Measurements from ENCODE around the gene TXNRD1. TPM values are rescaled to one million over a fixed set of nuclear protein-coding genes. Genes with fewer than 3 reads are reported as not detected.
"Not testable (repeated sequence)": the region's sequence is repeated elsewhere in the genome, so short reads cannot be mapped to it uniquely, and the experiment has no call there.

The TXNRD1 gene
- total and polyA plus RNA-seq, 12 donors = 53.9 to 487 (median 290) TPM

GRCh38 chr12:104387190-104387589 is 171.6 kb downstream of the TXNRD1 start:
- H3K36me3 ChIP-seq (replicated peaks in 1 of 2) = no peaks in the 10 kb centered on the region
- H3K9me3 ChIP-seq (replicated peaks in 1 of 3) = no peaks in the 10 kb centered on the region
- WGBS, 4 donors = 49 to 79% (median 67%) methylated on average over 5 to 7 of the region's 7 CpGs
- no peaks in the 10 kb centered on the region for H3K27me3 ChIP-seq
- H3K27ac ChIP-seq = no peak overlapping the region
- no peak overlapping the region for H3K4me3 ChIP-seq
- TF ChIP-seq CTCF (IDR thresholded peaks at IDR 0.05) = no peak
- TF ChIP-seq POLR2A (IDR thresholded peaks at IDR 0.05) = no peak
- peak in 1 of 7 donors; percentile 50 for DNase-seq
- H3K4me1 ChIP-seq (replicated peaks in 1 of 2) = no peaks in the 10 kb centered on the region
- intact Hi-C loops (cut with DNase I) = no loop called here

GRCh38 chr12:104394086-104394485 is 178.5 kb downstream of the TXNRD1 start:
- H3K27me3 ChIP-seq; H3K36me3 ChIP-seq (replicated peaks in 1 of 2); H3K9me3 ChIP-seq (replicated peaks in 1 of 3); intact Hi-C loops (cut with DNase I); H3K27ac ChIP-seq; H3K4me3 ChIP-seq; H3K4me1 ChIP-seq (replicated peaks in 1 of 2): not testable (repeated sequence)
- 81 to 96% (median 95%) methylated on average over 9 to 11 of the region's 11 CpGs; no CpG with 5 or more reads in 1 of the 4 donors for WGBS, 4 donors
- DNase-seq = peak in 1 of 7 donors; percentile 1

Other genes with a start within 250 kb of the TXNRD1 start
- gene TDG, start 249.9 kb upstream of the TXNRD1 start, total RNA-seq = 10 to 100 TPM in 7 of 9 donors, 1 to 10 TPM in 2; 3.1 to 56.2 (median 21.2) TPM
- 10 to 100 TPM; 19.5 to 24.5 (median 21.9) TPM for gene TDG, start 249.9 kb upstream of the TXNRD1 start, polyA plus RNA-seq
- gene GLT8D2, start 165.6 kb upstream of the TXNRD1 start, total RNA-seq = 10 to 100 TPM in 6 of 9 donors, 1 to 10 TPM in 3; 6.3 to 21.2 (median 13.9) TPM
- 10 to 100 TPM; 11.4 to 15.8 (median 14.7) TPM for gene GLT8D2, start 165.6 kb upstream of the TXNRD1 start, polyA plus RNA-seq
- gene HCFC2, start 151.2 kb upstream of the TXNRD1 start, total RNA-seq = 10 to 100 TPM; 12.6 to 35.4 (median 23.2) TPM
- gene HCFC2, start 151.2 kb upstream of the TXNRD1 start, polyA plus RNA-seq = 10 to 100 TPM in 1 of 3 donors, 1 to 10 TPM in 2; 8.5 to 21.0 (median 9.7) TPM
- 10 to 100 TPM; 17.2 to 86.0 (median 55.5) TPM for gene NFYB, start 77.6 kb upstream of the TXNRD1 start, total RNA-seq
- 10 to 100 TPM; 37.7 to 47.6 (median 47.5) TPM for gene NFYB, start 77.6 kb upstream of the TXNRD1 start, polyA plus RNA-seq
- 10 to 100 TPM in 3 of 9 donors, 1 to 10 TPM in 6; 2.9 to 20.3 (median 6.5) TPM for gene EID3, start 88.0 kb downstream of the TXNRD1 start, total RNA-seq
- 1 to 10 TPM; 1.5 to 8.1 (median 4.4) TPM for gene EID3, start 88.0 kb downstream of the TXNRD1 start, polyA plus RNA-seq
- gene CHST11, start 241.2 kb downstream of the TXNRD1 start, total RNA-seq = 10 to 100 TPM in 8 of 9 donors, 1 to 10 TPM in 1; 8.5 to 95.1 (median 35.8) TPM
- gene CHST11, start 241.2 kb downstream of the TXNRD1 start, polyA plus RNA-seq = 10 to 100 TPM in 1 of 3 donors, 1 to 10 TPM in 2; 6.2 to 17.8 (median 7.6) TPM